GM12892 (cell line): ENCODE data around the gene ZIK1. TPM values are rescaled to one million over a fixed set of nuclear protein-coding genes. Genes with fewer than 3 reads are reported as not detected.

ENCODE experiments used
- DNase-seq: peaks from one replicate; pipeline ENCODE4 v3.0.0; 2011; ENCODE audit not compliant: insufficient read length
- FAIRE-seq: peaks from 2 replicates; lab custom pipeline; 2011; peaks lifted over from hg19 to GRCh38; lab: Jason Lieb, UNC
- POLR2A ChIP-seq: IDR thresholded peaks from 2 replicates; pipeline ENCODE4 v1.6.1; 2011; ENCODE audit warnings: low read depth, low read length, control low read depth
- POLR2AphosphoS5 ChIP-seq: IDR thresholded peaks from 2 replicates; pipeline ENCODE4 v1.6.1; 2011; ENCODE audit warnings: low read depth, low read length, control low read depth
- TAF1 ChIP-seq: IDR thresholded peaks from 2 replicates; pipeline ENCODE4 v1.6.1; 2011; ENCODE audit warnings: low read depth, mild to moderate bottlenecking, control low read depth, low read length, borderline replicate concordance
- polyA plus RNA-seq: library from polyadenylated mRNA; unstranded; fragments of >200 nt; gene quantifications from one replicate; pipeline ENCODE4 v1.2.1, GENCODE V29; 2012; ENCODE audit warnings: missing spikeins, inconsistent platforms; ENCODE audit not compliant: missing spikeins

ZIK1 gene
- 2.8 TPM for polyA plus RNA-seq

- FAIRE-seq (peak; percentile 75), DNase-seq (peak; percentile 86)
- TF ChIP-seq POLR2AphosphoS5 (no peak), TAF1 (no peak; the same call in 1 of the 2 replicates), POLR2A (0 out of 2 replicates have a peak, but pooled peaks have one; percentile 31)
These were observed at the start of gene ZIK1 for GRCh38 chr19:57583521-57584416. TSS of gene ZIK1 (plus strand) at chr19:57584145. CDS start at chr19:57584357, 212 bp downstream.

GRCh38 chr19:57537953-57538547, 45.9 kb upstream of the ZIK1 start:
- no peak for FAIRE-seq
- TF ChIP-seq POLR2A (no peak), POLR2AphosphoS5 (no peak), TAF1 (no peak)
- DNase-seq: no peak

- FAIRE-seq: no peak
- DNase-seq: no peak
- TF ChIP-seq POLR2AphosphoS5: no peak
- TF ChIP-seq TAF1: no peak
- TF ChIP-seq POLR2A: no peak
These were observed 37.4 kb upstream of the ZIK1 start for GRCh38 chr19:57546513-57546912.

GRCh38 chr19:57552432-57552831, 31.5 kb upstream of the ZIK1 start:
- DNase-seq (no peak), FAIRE-seq (no peak)

GRCh38 chr19:57557659-57558058, 26.3 kb upstream of the ZIK1 start:
- no peak for FAIRE-seq
- DNase-seq: no peak
- TF ChIP-seq TAF1 (no peak), POLR2AphosphoS5 (no peak), POLR2A (no peak)

More at GRCh38 chr19:57552432-57552831, 31.5 kb upstream of the ZIK1 start:
- TF ChIP-seq POLR2A: no peak
- TF ChIP-seq POLR2AphosphoS5: no peak
- TF ChIP-seq TAF1: no peak

- DNase-seq (no peak), FAIRE-seq (no peak)
- TF ChIP-seq POLR2AphosphoS5 (no peak), POLR2A (no peak), TAF1 (no peak)
These were observed 25.4 kb upstream of the ZIK1 start for GRCh38 chr19:57558525-57558924.

GRCh38 chr19:57559008-57559403, 24.9 kb upstream of the ZIK1 start:
- TF ChIP-seq POLR2A (no peak), TAF1 (no peak), POLR2AphosphoS5 (no peak)
- FAIRE-seq (peak; percentile 86), DNase-seq (peak; percentile 37)

GRCh38 chr19:57559404-57560025, 24.4 kb upstream of the ZIK1 start, which contains the start of gene ZNF550:
TSS of gene ZNF550 (minus strand) at chr19:57559863. CDS start at chr19:57559682, 181 bp downstream.
- FAIRE-seq (peak; percentile 97), DNase-seq (peak; percentile 83)
- peak; percentile 80 for TF ChIP-seq POLR2AphosphoS5
- TF ChIP-seq POLR2A: peak; percentile 77
- TF ChIP-seq TAF1: peak; percentile 62

GRCh38 chr19:57560049-57560491, 23.9 kb upstream of the ZIK1 start:
- DNase-seq (no peak), FAIRE-seq (no peak)
- TF ChIP-seq TAF1 (no peak), POLR2AphosphoS5 (no peak), POLR2A (no peak)

GRCh38 chr19:57563547-57563946, 20.4 kb upstream of the ZIK1 start:
- FAIRE-seq (no peak), DNase-seq (no peak)
- TF ChIP-seq TAF1 (no peak), POLR2AphosphoS5 (no peak), POLR2A (no peak)

- DNase-seq (no peak), FAIRE-seq (no peak)
- TF ChIP-seq POLR2A (no peak), POLR2AphosphoS5 (no peak), TAF1 (no peak)
These were observed 17.3 kb upstream of the ZIK1 start for GRCh38 chr19:57566396-57567265.
